HG03457 (cell line): ENCODE measurements around the gene AHNAK.
"Not testable (repeated sequence)": the region's sequence is repeated elsewhere in the genome, so short reads cannot be mapped to it uniquely, and the experiment has no call there.

Experiments
- ATAC-seq: cut with Tn5 transposase; IDR thresholded peaks from one replicate; pipeline ENCODE4 v1.9.1; 2021; ENCODE audit warnings: moderate number of reproducible peaks; ENCODE audit not compliant: unreplicated experiment

The AHNAK gene

GRCh38 chr11:62393061-62393611 is 153.5 kb downstream of the AHNAK start:
- no peak for ATAC-seq

GRCh38 chr11:62392506-62392905 is 154.1 kb downstream of the AHNAK start:
- no peak for ATAC-seq

- no peak for ATAC-seq
Observed at GRCh38 chr11:62391642-62392425, 154.8 kb downstream of the AHNAK start.

- ATAC-seq = no peak
Observed at GRCh38 chr11:62390722-62391121, 155.9 kb downstream of the AHNAK start.

- no peak for ATAC-seq
Observed at GRCh38 chr11:62390237-62390636, 156.4 kb downstream of the AHNAK start.

- no peak for ATAC-seq
Observed at GRCh38 chr11:62388999-62389398, 157.6 kb downstream of the AHNAK start.

- no peak for ATAC-seq
Observed at GRCh38 chr11:62387381-62387780, 159.2 kb downstream of the AHNAK start.

GRCh38 chr11:62386083-62386482 is 160.5 kb downstream of the AHNAK start:
- ATAC-seq = not testable (repeated sequence)

- ATAC-seq = no peak
Observed at GRCh38 chr11:62383822-62384221, 162.8 kb downstream of the AHNAK start.
